Measurements from ENCODE around the gene PDIA3. TPM values are rescaled to one million over a fixed set of nuclear protein-coding genes. Genes with fewer than 3 reads are reported as not detected.
"Not testable (repeated sequence)": the region's sequence is repeated elsewhere in the genome, so short reads cannot be mapped to it uniquely, and the experiment has no call there.

Gene PDIA3
- total RNA-seq, 1 experiment from 2014 or later: 445 TPM

- H3K4me2 ChIP-seq: no peak overlapping the region
- TF ChIP-seq, protein P1, sequence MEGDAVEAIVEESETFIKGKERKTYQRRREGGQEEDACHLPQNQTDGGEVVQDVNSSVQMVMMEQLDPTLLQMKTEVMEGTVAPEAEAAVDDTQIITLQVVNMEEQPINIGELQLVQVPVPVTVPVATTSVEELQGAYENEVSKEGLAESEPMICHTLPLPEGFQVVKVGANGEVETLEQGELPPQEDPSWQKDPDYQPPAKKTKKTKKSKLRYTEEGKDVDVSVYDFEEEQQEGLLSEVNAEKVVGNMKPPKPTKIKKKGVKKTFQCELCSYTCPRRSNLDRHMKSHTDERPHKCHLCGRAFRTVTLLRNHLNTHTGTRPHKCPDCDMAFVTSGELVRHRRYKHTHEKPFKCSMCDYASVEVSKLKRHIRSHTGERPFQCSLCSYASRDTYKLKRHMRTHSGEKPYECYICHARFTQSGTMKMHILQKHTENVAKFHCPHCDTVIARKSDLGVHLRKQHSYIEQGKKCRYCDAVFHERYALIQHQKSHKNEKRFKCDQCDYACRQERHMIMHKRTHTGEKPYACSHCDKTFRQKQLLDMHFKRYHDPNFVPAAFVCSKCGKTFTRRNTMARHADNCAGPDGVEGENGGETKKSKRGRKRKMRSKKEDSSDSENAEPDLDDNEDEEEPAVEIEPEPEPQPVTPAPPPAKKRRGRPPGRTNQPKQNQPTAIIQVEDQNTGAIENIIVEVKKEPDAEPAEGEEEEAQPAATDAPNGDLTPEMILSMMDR (conservative IDR thresholded peaks at IDR 0.05): no peak
- TF ChIP-seq EZH2 (IDR thresholded peaks at IDR 0.05; ENCODE audit: low read depth): no peak
- no peak overlapping the region for H2AFZ ChIP-seq
- no peaks in the 10 kb centered on the region; the same call in 1 of the 2 replicates for H3F3A ChIP-seq (ENCODE audit: insufficient read depth, low read depth)
- BruUV-seq (replicated peaks): no TSS peak
- ChIA-PET POLR2A (ENCODE audit: unreplicated experiment) (interaction anchor here (0.6 kb wide), 1 partner anchor 16 kb away, joined by 3 read pairs; the partner anchor contains the start of gene MFAP1), CTCF (no interaction called here)
- H3K27ac ChIP-seq: no peak overlapping the region
- H3K27me3 ChIP-seq (ENCODE audit: insufficient read depth, low read depth): no peaks in the 10 kb centered on the region
- no peaks in the 10 kb centered on the region for H3K9me3 ChIP-seq (ENCODE audit: insufficient read depth, low read depth)
- H3K79me2 ChIP-seq (ENCODE audit: low read depth): no peaks in the 10 kb centered on the region
- peaks cover 7% of the 10 kb centered on the region; the same call in 1 of the 2 replicates for H3K36me3 ChIP-seq (ENCODE audit: low read depth)
- intact Hi-C loops (cut with micrococcal nuclease; ENCODE audit: unreplicated experiment): no loop called here
- no peaks in the 10 kb centered on the region for H3K4me1 ChIP-seq (replicated peaks; ENCODE audit: insufficient read depth)
- H3K9me2 ChIP-seq (ENCODE audit: insufficient read depth): no peaks in the 10 kb centered on the region
- no peak overlapping the region for H3K4me3 ChIP-seq
- H4K20me1 ChIP-seq (ENCODE audit: insufficient read depth): no peaks in the 10 kb centered on the region
- no peak for DNase-seq
These were observed 62.3 kb downstream of the PDIA3 start for GRCh38 chr15:43808435-43808950.

GRCh38 chr15:43808960-43809678 is 62.9 kb downstream of the PDIA3 start:
- Histone ChIP-seq H3K9me3 (ENCODE audit: insufficient read depth, low read depth) (no peaks in the 10 kb centered on the region), H3K9me2 (ENCODE audit: insufficient read depth) (no peaks in the 10 kb centered on the region), H3K27ac (no peak overlapping the region), H3K79me2 (ENCODE audit: low read depth) (no peaks in the 10 kb centered on the region), H3K4me1 (replicated peaks; ENCODE audit: insufficient read depth) (no peaks in the 10 kb centered on the region), H3K27me3 (ENCODE audit: insufficient read depth, low read depth) (no peaks in the 10 kb centered on the region), H2AFZ (no peak overlapping the region), H3K36me3 (ENCODE audit: low read depth) (peaks cover 11% of the 10 kb centered on the region; the same call in 1 of the 2 replicates), H3K4me2 (no peak overlapping the region), H4K20me1 (ENCODE audit: insufficient read depth) (no peaks in the 10 kb centered on the region), H3F3A (ENCODE audit: insufficient read depth, low read depth) (no peaks in the 10 kb centered on the region; the same call in 1 of the 2 replicates), H3K4me3 (no peak overlapping the region)
- BruUV-seq (replicated peaks): no TSS peak
- no peak for DNase-seq
- intact Hi-C loops (cut with micrococcal nuclease; ENCODE audit: unreplicated experiment): no loop called here
- TF ChIP-seq EZH2 (IDR thresholded peaks at IDR 0.05; ENCODE audit: low read depth): no peak
- TF ChIP-seq, protein P1 (conservative IDR thresholded peaks at IDR 0.05): no peak
- CTCF ChIA-PET: no interaction called here
- POLR2A ChIA-PET (ENCODE audit: unreplicated experiment): interaction anchor here (0.6 kb wide), 1 partner anchor 16 kb away, joined by 3 read pairs; the partner anchor contains the start of gene MFAP1

DNA sequence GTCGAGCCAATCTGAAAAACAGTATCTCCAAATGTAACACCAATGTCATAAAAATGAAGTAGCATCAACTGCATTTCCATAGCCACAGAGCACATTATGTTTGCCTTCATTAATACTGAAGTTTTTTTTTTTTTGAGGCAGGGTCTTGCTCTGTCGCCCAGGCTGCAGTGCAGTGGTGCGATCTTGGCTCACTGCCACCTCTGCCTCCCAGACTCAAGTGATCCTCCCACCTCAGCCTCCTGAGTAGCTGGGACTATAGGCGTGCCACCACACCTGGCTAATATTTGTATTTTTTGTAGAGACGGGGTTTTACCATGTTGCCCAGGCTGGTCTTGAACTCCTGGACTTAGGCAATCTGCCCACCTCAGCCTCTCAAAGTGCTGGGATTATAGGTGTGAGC is 68.8 kb downstream of the PDIA3 start:
- H3K4me2 ChIP-seq; H3F3A ChIP-seq (ENCODE audit: insufficient read depth, low read depth); H3K27ac ChIP-seq; H3K9me2 ChIP-seq (ENCODE audit: insufficient read depth); CTCF ChIA-PET; H2AFZ ChIP-seq; intact Hi-C loops (cut with micrococcal nuclease; ENCODE audit: unreplicated experiment); H3K4me1 ChIP-seq (replicated peaks; ENCODE audit: insufficient read depth); H4K20me1 ChIP-seq (ENCODE audit: insufficient read depth); BruUV-seq (replicated peaks); DNase-seq; H3K4me3 ChIP-seq; H3K27me3 ChIP-seq (ENCODE audit: insufficient read depth, low read depth); H3K79me2 ChIP-seq (ENCODE audit: low read depth); H3K9me3 ChIP-seq (ENCODE audit: insufficient read depth, low read depth): not testable (repeated sequence)
- H3K36me3 ChIP-seq (ENCODE audit: low read depth): peaks cover 16% of the 10 kb centered on the region; the same call in 1 of the 2 replicates
- POLR2A ChIA-PET (ENCODE audit: unreplicated experiment): interaction anchor here (0.6 kb wide), 1 partner anchor 8 kb away, joined by 3 read pairs; no protein-coding TSS in a partner anchor

Measured in PC-9 (cell line).